Endothelial cell (in vitro differentiated cells): ENCODE data around the gene SCGB3A1. TPM values are rescaled to one million over a fixed set of nuclear protein-coding genes. Genes with fewer than 3 reads are reported as not detected.

Experiments
- DNase-seq: peaks from one replicate; pipeline ENCODE4 v3.0.0; 2021; ENCODE audit warnings: low spot score
- H3K27ac Mint-ChIP-seq: one replicate; pipeline ENCODE4 v1.8.0; 2021; ENCODE audit warnings: mixed read lengths, inconsistent platforms; ENCODE audit not compliant: unreplicated experiment
- H3K27me3 Mint-ChIP-seq: one replicate; pipeline ENCODE4 v1.8.0; 2021; ENCODE audit warnings: mild to moderate bottlenecking, moderate library complexity, mixed read lengths, inconsistent platforms; ENCODE audit not compliant: unreplicated experiment
- H3K36me3 Mint-ChIP-seq: one replicate; pipeline ENCODE4 v1.8.0; 2021; ENCODE audit warnings: mild to moderate bottlenecking, low read depth, mixed read lengths, inconsistent platforms; ENCODE audit not compliant: unreplicated experiment
- H3K4me1 Mint-ChIP-seq: one replicate; pipeline ENCODE4 v1.8.0; 2021; ENCODE audit warnings: mild to moderate bottlenecking, mixed read lengths, inconsistent platforms; ENCODE audit not compliant: unreplicated experiment
- H3K4me3 Mint-ChIP-seq: one replicate; pipeline ENCODE4 v1.8.0; 2021; ENCODE audit warnings: mild to moderate bottlenecking, mixed read lengths, inconsistent platforms; ENCODE audit not compliant: unreplicated experiment
- H3K9me3 Mint-ChIP-seq: one replicate; pipeline ENCODE4 v1.8.0; 2021; ENCODE audit warnings: mixed read lengths, inconsistent platforms; ENCODE audit not compliant: unreplicated experiment
- CTCF ChIP-seq: fragments of 200-600 bp; sonication (generic); IDR thresholded peaks from one replicate; pipeline ENCODE4 v1.5.0; 2021; ENCODE audit warnings: antibody characterized with exemption; ENCODE audit not compliant: unreplicated experiment
- total RNA-seq: library from RNA; stranded (reverse); fragmentation: NEBNext Ultra II Directional; extraction: Animal tissue kit (Norgen Biotek cat#: 25700); gene quantifications from one replicate; pipeline ENCODE4 v1.2.1, GENCODE V29; 2021; ENCODE audit not compliant: unreplicated experiment

Gene SCGB3A1
- total RNA-seq, 1 donor from 2014 or later, result 5.4 TPM

GRCh38 chr5:180593446-180594206 lies 2.3 kb upstream of the SCGB3A1 start:
- H3K27ac Mint-ChIP-seq, result no peak overlapping the region

GRCh38 chr5:180592176-180592575 lies 877 bp upstream of the SCGB3A1 start:
- no peak for TF ChIP-seq CTCF
- H3K4me1 Mint-ChIP-seq, result peaks cover 15% of the 10 kb centered on the region
- DNase-seq, result no peak
- H3K4me3 Mint-ChIP-seq, result peak overlapping the region; percentile 88
- peaks cover 22% of the 10 kb centered on the region for H3K27me3 Mint-ChIP-seq
- H3K9me3 Mint-ChIP-seq, result no peaks in the 10 kb centered on the region
- peak overlapping the region; percentile 81 for H3K27ac Mint-ChIP-seq
- peaks cover 16% of the 10 kb centered on the region for H3K36me3 Mint-ChIP-seq

More at GRCh38 chr5:180593446-180594206, 2.3 kb upstream of the SCGB3A1 start:
- H3K36me3 Mint-ChIP-seq, result peaks cover 16% of the 10 kb centered on the region
- no peak overlapping the region for H3K4me3 Mint-ChIP-seq
- H3K4me1 Mint-ChIP-seq, result peaks cover 12% of the 10 kb centered on the region
- no peak for TF ChIP-seq CTCF
- peaks cover 22% of the 10 kb centered on the region for H3K27me3 Mint-ChIP-seq
- DNase-seq, result no peak
- H3K9me3 Mint-ChIP-seq, result no peaks in the 10 kb centered on the region

- H3K36me3 Mint-ChIP-seq, result peaks cover 16% of the 10 kb centered on the region
- H3K4me1 Mint-ChIP-seq, result peaks cover 15% of the 10 kb centered on the region
- DNase-seq, result no peak
- H3K4me3 Mint-ChIP-seq, result no peak overlapping the region
- peaks cover 22% of the 10 kb centered on the region for H3K27me3 Mint-ChIP-seq
- no peaks in the 10 kb centered on the region for H3K9me3 Mint-ChIP-seq
- TF ChIP-seq CTCF, result no peak
- H3K27ac Mint-ChIP-seq, result no peak overlapping the region
Observed at GRCh38 chr5:180590543-180591310, 572 bp downstream of the SCGB3A1 start.

- peaks cover 22% of the 10 kb centered on the region for H3K27me3 Mint-ChIP-seq
- no peak for DNase-seq
- no peaks in the 10 kb centered on the region for H3K9me3 Mint-ChIP-seq
- TF ChIP-seq CTCF, result no peak
- peaks cover 11% of the 10 kb centered on the region for H3K36me3 Mint-ChIP-seq
- H3K4me1 Mint-ChIP-seq, result peaks cover 15% of the 10 kb centered on the region
- no peak overlapping the region for H3K4me3 Mint-ChIP-seq
- H3K27ac Mint-ChIP-seq, result peak overlapping the region; percentile 9
Observed at GRCh38 chr5:180589771-180590542, 1.3 kb downstream of the SCGB3A1 start.
